MCF 10A (cell line): ENCODE data around the gene ANKK1. TPM values are rescaled to one million over a fixed set of nuclear protein-coding genes. Genes with fewer than 3 reads are reported as not detected.

Experiments
- BruUV-seq: library from RNA; stranded (reverse); fragments of 400-500 nt; replicated peaks from 2 replicates; lab custom pipeline; 2021; lab: Mats Ljungman, UMichigan
- CTCF ChIA-PET: fragments of 300-600 bp; sonication (Branson Sonifier 250); formaldehyde crosslinking; extraction: SDS; loops from one replicate; lab custom pipeline; 2021; ENCODE audit warnings: antibody characterized with exemption, inconsistent platforms; lab: Yijun Ruan, JAX
- POLR2A ChIA-PET: fragments of 300-600, 350-650 bp; sonication (Branson Sonifier 250); formaldehyde crosslinking; extraction: SDS; loops from one replicate; lab custom pipeline; 2020; ENCODE audit warnings: antibody characterized with exemption, inconsistent platforms; lab: Yijun Ruan, JAX
- DNase-seq: peaks from one replicate; pipeline ENCODE4 v3.0.0-alpha.2; 2018; ENCODE audit not compliant: unreplicated experiment
- H3K27ac Mint-ChIP-seq: one replicate; pipeline ENCODE4 v1.8.0; 2022; ENCODE audit warnings: mild to moderate bottlenecking, low read depth, mixed read lengths; ENCODE audit not compliant: unreplicated experiment
- H3K27me3 Mint-ChIP-seq: one replicate; pipeline ENCODE4 v1.8.0; 2022; ENCODE audit warnings: mixed read lengths; ENCODE audit not compliant: insufficient read depth, unreplicated experiment
- H3K36me3 Mint-ChIP-seq: one replicate; pipeline ENCODE4 v1.8.0; 2022; ENCODE audit warnings: mild to moderate bottlenecking, moderate library complexity, mixed read lengths; ENCODE audit not compliant: insufficient read depth, unreplicated experiment
- H3K4me1 Mint-ChIP-seq: one replicate; pipeline ENCODE4 v1.8.0; 2022; ENCODE audit warnings: mixed read lengths; ENCODE audit not compliant: insufficient read depth, unreplicated experiment
- H3K4me3 Mint-ChIP-seq: one replicate; pipeline ENCODE4 v1.8.0; 2022; ENCODE audit warnings: mild to moderate bottlenecking, moderate library complexity, mixed read lengths; ENCODE audit not compliant: unreplicated experiment
- H3K9me3 Mint-ChIP-seq: one replicate; pipeline ENCODE4 v1.8.0; 2022; ENCODE audit warnings: mixed read lengths; ENCODE audit not compliant: unreplicated experiment
- CTCF ChIP-seq: fragments of 200-600 bp; IDR thresholded peaks from one replicate; pipeline ENCODE4 v1.8.0; 2022; ENCODE audit warnings: antibody characterized with exemption, mild to moderate bottlenecking; ENCODE audit not compliant: unreplicated experiment
- intact Hi-C: fragments of 100-400 bp; cut with micrococcal nuclease; formaldehyde crosslinking; loops from 2 replicates; pipeline ENCODE4 v1.14.1; 2022
- total RNA-seq: library from RNA; stranded (reverse); gene quantifications from 2 replicates; pipeline ENCODE4 v1.2.3, GENCODE V29; 2022

ANKK1 gene
- total RNA-seq, 1 experiment from 2014 or later = 0.47 TPM

- CTCF ChIA-PET = no interaction called here
Observed at GRCh38 chr11:113426686-113427085, 39.1 kb downstream of the ANKK1 start.

GRCh38 chr11:113431746-113432145 lies 44.2 kb downstream of the ANKK1 start:
- Mint-ChIP-seq H3K27ac (no peak overlapping the region), H3K4me1 (peaks cover 5% of the 10 kb centered on the region), H3K36me3 (no peaks in the 10 kb centered on the region), H3K27me3 (no peaks in the 10 kb centered on the region), H3K4me3 (no peak overlapping the region), H3K9me3 (no peaks in the 10 kb centered on the region)
- ChIA-PET CTCF (interaction anchor here (1.3 kb wide), 1 partner anchor 29 kb away, joined by 3 read pairs; no protein-coding TSS in a partner anchor), POLR2A (interaction anchor here (0.6 to 1.5 kb wide), 2 partner anchors 8 to 14 kb away, joined by 3 read pairs; no protein-coding TSS in a partner anchor)
- no TSS peak for BruUV-seq
- no peak for TF ChIP-seq CTCF
- no peak for DNase-seq
- intact Hi-C loops = no loop called here

More at GRCh38 chr11:113426686-113427085, 39.1 kb downstream of the ANKK1 start:
- Mint-ChIP-seq H3K27ac (no peak overlapping the region), H3K4me1 (peaks cover 5% of the 10 kb centered on the region), H3K4me3 (no peak overlapping the region), H3K36me3 (no peaks in the 10 kb centered on the region), H3K27me3 (no peaks in the 10 kb centered on the region), H3K9me3 (no peaks in the 10 kb centered on the region)
- BruUV-seq = no TSS peak
- POLR2A ChIA-PET = interaction anchor here (1.1 kb wide), 1 partner anchor 21 kb away, joined by 3 read pairs; no protein-coding TSS in a partner anchor
- intact Hi-C loops = no loop called here
- no peak for TF ChIP-seq CTCF
- DNase-seq = no peak

- no TSS peak for BruUV-seq
- Mint-ChIP-seq H3K4me3 (no peak overlapping the region), H3K27me3 (no peaks in the 10 kb centered on the region), H3K9me3 (no peaks in the 10 kb centered on the region), H3K36me3 (no peaks in the 10 kb centered on the region), H3K27ac (no peak overlapping the region), H3K4me1 (no peaks in the 10 kb centered on the region)
- CTCF ChIA-PET = no interaction called here
- POLR2A ChIA-PET = no interaction called here
- intact Hi-C loops = no loop called here
- no peak for TF ChIP-seq CTCF
- no peak for DNase-seq
Observed at GRCh38 chr11:113435190-113435968, 47.8 kb downstream of the ANKK1 start.

- no peak overlapping the region for H3K27ac Mint-ChIP-seq
Observed at GRCh38 chr11:113436672-113437252, 49.2 kb downstream of the ANKK1 start.

More at GRCh38 chr11:113436672-113437252, 49.2 kb downstream of the ANKK1 start:
- no peak for TF ChIP-seq CTCF
- intact Hi-C loops = no loop called here
- Mint-ChIP-seq H3K4me1 (no peaks in the 10 kb centered on the region), H3K27me3 (no peaks in the 10 kb centered on the region), H3K9me3 (no peaks in the 10 kb centered on the region), H3K4me3 (no peak overlapping the region), H3K36me3 (no peaks in the 10 kb centered on the region)
- DNase-seq = no peak
- CTCF ChIA-PET = no interaction called here
- POLR2A ChIA-PET = no interaction called here
- no TSS peak for BruUV-seq
